ENCODE results near the gene SPO11. TPM values are rescaled to one million over a fixed set of nuclear protein-coding genes. Genes with fewer than 3 reads are reported as not detected.

SPO11 gene
- total and polyA plus RNA-seq, 2 of the 13 experiments (the other 11 are each of a cell fraction or from before 2014, with no cell fraction given), result not detected

GRCh38 chr20:57388953-57389694 lies 59.5 kb downstream of the SPO11 start (continued):
- TF ChIP-seq, protein P1, sequence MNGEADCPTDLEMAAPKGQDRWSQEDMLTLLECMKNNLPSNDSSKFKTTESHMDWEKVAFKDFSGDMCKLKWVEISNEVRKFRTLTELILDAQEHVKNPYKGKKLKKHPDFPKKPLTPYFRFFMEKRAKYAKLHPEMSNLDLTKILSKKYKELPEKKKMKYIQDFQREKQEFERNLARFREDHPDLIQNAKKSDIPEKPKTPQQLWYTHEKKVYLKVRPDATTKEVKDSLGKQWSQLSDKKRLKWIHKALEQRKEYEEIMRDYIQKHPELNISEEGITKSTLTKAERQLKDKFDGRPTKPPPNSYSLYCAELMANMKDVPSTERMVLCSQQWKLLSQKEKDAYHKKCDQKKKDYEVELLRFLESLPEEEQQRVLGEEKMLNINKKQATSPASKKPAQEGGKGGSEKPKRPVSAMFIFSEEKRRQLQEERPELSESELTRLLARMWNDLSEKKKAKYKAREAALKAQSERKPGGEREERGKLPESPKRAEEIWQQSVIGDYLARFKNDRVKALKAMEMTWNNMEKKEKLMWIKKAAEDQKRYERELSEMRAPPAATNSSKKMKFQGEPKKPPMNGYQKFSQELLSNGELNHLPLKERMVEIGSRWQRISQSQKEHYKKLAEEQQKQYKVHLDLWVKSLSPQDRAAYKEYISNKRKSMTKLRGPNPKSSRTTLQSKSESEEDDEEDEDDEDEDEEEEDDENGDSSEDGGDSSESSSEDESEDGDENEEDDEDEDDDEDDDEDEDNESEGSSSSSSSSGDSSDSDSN (CRISPR knock-in tag; IDR thresholded peaks at IDR 0.05), result peak; percentile 39
- peak; percentile 94 for TF ChIP-seq THAP11 (CRISPR knock-in tag; IDR thresholded peaks at IDR 0.05)
- TF ChIP-seq REXO4 (CRISPR knock-in tag; IDR thresholded peaks at IDR 0.05; ENCODE audit: borderline replicate concordance), result no peak
- no peak for TF ChIP-seq ADNP (CRISPR knock-in tag; IDR thresholded peaks at IDR 0.05)

DNA sequence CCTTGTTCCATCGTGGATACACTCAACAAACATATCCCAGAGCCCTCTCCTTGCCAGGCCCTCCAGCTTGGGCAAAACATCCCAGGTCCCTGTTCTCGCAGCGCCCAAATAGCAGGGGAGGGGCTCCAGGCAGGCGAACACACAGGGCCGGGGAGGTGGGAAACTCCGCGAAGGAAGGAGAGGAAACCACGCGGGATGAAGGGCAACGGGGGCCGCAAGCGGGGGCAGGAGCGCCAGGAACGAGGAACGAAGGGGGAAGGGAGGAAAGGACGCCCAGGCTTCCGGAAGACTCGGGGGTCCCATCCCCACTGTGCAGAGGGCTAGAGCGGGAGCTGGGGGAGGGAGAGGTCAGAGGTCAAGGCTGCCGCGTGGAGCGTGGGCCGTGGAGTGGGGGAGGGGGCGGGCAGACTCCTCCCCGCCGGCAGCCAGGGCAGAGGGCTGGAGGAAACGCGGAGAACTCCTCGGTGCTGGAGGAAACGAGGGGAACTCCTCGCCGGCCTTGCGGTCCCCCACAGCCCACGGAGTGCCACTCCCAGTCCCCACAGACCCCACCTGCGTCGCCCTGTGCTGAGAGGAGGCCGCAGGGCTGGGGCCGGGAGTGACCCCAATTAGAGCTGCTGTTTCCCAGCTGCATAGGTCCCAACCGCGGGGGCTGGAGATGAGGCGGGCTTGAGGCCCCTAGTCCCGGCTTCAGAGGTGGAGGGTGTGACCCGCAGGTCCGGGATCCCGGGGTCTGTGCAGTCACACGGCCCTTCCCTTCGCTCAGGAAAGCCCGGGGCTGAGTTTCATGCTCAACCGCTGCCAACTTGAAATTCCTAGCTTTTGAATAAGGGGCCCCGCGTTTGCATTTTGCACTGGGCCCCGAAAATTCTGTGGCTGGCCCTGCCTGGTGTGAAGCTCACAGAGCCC lies 60.3 kb downstream of the SPO11 start:
- H3K9ac ChIP-seq (ENCODE audit: insufficient read depth, low read depth, low read length), result peak overlapping the region; percentile 67
- no TSS peak for BruUV-seq (replicated peaks)
- peaks cover 1 to 19% of the 10 kb centered on the region in 2 experiments; a peak in 4 of 5 replicates for H3K36me3 ChIP-seq (replicated peaks in 1 of 2; ENCODE audit: control insufficient read depth in 1 of 2, insufficient read depth in 2 of 2, low read length in 2 of 2)
- WGBS (ENCODE audit: low lambda C conversion rate), result 80% methylated on average over 52 of the region's 52 CpGs
- H3K79me2 ChIP-seq (ENCODE audit: insufficient read depth, low read length), result peaks cover 12% of the 10 kb centered on the region
- intact Hi-C loops (cut with micrococcal nuclease; ENCODE audit: unreplicated experiment) (loop anchor here (2.0 kb wide), 2 partner anchors 39 to 41 kb away; partner anchors contain the start of gene RAE1), in situ Hi-C loops (cut with HindIII; ENCODE audit: extremely low pct_ligation_motif_present, low pct_unique_long_range_greater_than_20kb) (loop anchor here (10.0 to 25.0 kb wide), 2 partner anchors 195 to 822 kb away; no protein-coding TSS in a partner anchor)
- peak overlapping the region; percentile 70 for H3K4me2 ChIP-seq (ENCODE audit: low read depth, low read length)
- H3K4me1 ChIP-seq (ENCODE audit: insufficient read depth, low read length), result peaks cover 37% of the 10 kb centered on the region
- FAIRE-seq (no peak), DNase-seq (ENCODE audit: low spot score) (no peak), ATAC-seq (peak; percentile 1; the same call in 2 of the 3 replicates)
- H3K4me3 ChIP-seq (replicated peaks in 1 of 3; ENCODE audit: insufficient read depth in 1 of 3, low read depth in 2 of 3, low read length in 3 of 3), result peak overlapping the region in 2 of 3 experiments; percentile 29 to 57; a peak in 4 of 6 replicates
- H4K20me1 ChIP-seq (ENCODE audit: insufficient read depth, low read length), result no peaks in the 10 kb centered on the region; the same call in 1 of the 2 replicates
- CTCF ChIA-PET (ENCODE audit: low intra/inter-chr PET ratio, low total read pairs), result interaction anchor here (1.6 kb wide), 1 partner anchor 105 kb away, joined by 3 read pairs; no protein-coding TSS in a partner anchor
- no peaks in the 10 kb centered on the region for H3K27me3 ChIP-seq (ENCODE audit: control insufficient read depth in 1 of 2, insufficient read depth in 2 of 2, low read length in 2 of 2)
- H3K9me3 ChIP-seq (ENCODE audit: low read length), result no peaks in the 10 kb centered on the region
- H3K27ac ChIP-seq (ENCODE audit: extremely low read length, insufficient read depth, low read length), result peak overlapping the region; percentile 53
- H2AFZ ChIP-seq (ENCODE audit: low read length), result no peak overlapping the region
- POLR2A ChIA-PET, result interaction anchor here (0.8 to 1.5 kb wide), 3 partner anchors 39 to 45 kb away, joined by 3 read pairs; no protein-coding TSS in a partner anchor
- 0 out of 2 replicates have a peak, but pooled peaks have one; percentile 0 for TF ChIP-seq TFAP4 (IDR thresholded peaks at IDR 0.05; ENCODE audit: borderline replicate concordance, low read depth)
- peak; percentile 58; the same call in 1 of the 2 replicates for TF ChIP-seq TBX2 (CRISPR knock-in tag; IDR thresholded peaks at IDR 0.05; ENCODE audit: borderline replicate concordance)
- TF ChIP-seq GABPB1 (CRISPR knock-in tag; IDR thresholded peaks at IDR 0.05), result peak; percentile 33; the same call in 1 of the 2 replicates
- peak; percentile 29; the same call in 1 of the 2 replicates for TF ChIP-seq KDM3A (CRISPR knock-in tag; IDR thresholded peaks at IDR 0.05; ENCODE audit: low read depth)
- peak; percentile 91; the same call in 1 of the 2 replicates for TF ChIP-seq ZNF3 (CRISPR knock-in tag; IDR thresholded peaks at IDR 0.05)
- no peak for TF ChIP-seq YY1 (IDR thresholded peaks at IDR 0.05; ENCODE audit: insufficient read depth, insufficient replicate concordance, low read depth, low read length)
- TF ChIP-seq ZNF891 (CRISPR knock-in tag; IDR thresholded peaks at IDR 0.05), result peak; percentile 45; the same call in 1 of the 2 replicates
- TF ChIP-seq MLX (CRISPR knock-in tag; IDR thresholded peaks at IDR 0.05), result no peak
- no peak for TF ChIP-seq NCOR1 (IDR thresholded peaks at IDR 0.05; ENCODE audit: borderline replicate concordance, low read length)
- TF ChIP-seq PHF8 (CRISPR knock-in tag; IDR thresholded peaks at IDR 0.05), result peak; percentile 18; the same call in 1 of the 2 replicates
- no peak for TF ChIP-seq ZNF724P (CRISPR knock-in tag; IDR thresholded peaks at IDR 0.05; ENCODE audit: borderline replicate concordance)
